ENCODE measurements around the gene RLN3.
"Not testable (repeated sequence)": the region's sequence is repeated elsewhere in the genome, so short reads cannot be mapped to it uniquely, and the experiment has no call there.

RLN3 gene

DNA sequence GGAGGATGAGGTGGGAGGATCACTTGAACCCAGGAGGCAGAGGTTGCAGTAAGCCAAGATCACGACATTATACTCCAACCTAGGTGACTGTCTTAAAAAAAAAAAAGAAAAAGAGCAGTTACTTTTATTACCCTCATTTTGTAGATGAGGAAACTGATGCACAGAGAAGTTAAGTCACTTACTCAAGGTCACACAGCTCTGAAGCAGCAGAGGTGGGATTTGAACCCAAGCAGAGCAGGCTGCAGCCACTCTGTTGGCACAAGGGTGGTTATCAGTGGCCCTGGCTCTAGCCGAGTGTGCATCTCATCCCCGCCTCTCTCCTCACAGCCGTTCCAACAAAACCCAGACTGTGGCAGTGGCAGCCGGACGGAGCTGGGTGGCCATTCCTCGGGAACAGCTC is 11.2 kb downstream of the RLN3 start:
- Histone ChIP-seq H3K27ac (replicated peaks) (no peak overlapping the region), H3K27me3 (ENCODE audit: insufficient read depth, poor library complexity, severe bottlenecking) (no peaks in the 10 kb centered on the region), H3K4me3 (replicated peaks; ENCODE audit: insufficient read depth, low read length) (no peak overlapping the region)
- TF ChIP-seq, protein P1, sequence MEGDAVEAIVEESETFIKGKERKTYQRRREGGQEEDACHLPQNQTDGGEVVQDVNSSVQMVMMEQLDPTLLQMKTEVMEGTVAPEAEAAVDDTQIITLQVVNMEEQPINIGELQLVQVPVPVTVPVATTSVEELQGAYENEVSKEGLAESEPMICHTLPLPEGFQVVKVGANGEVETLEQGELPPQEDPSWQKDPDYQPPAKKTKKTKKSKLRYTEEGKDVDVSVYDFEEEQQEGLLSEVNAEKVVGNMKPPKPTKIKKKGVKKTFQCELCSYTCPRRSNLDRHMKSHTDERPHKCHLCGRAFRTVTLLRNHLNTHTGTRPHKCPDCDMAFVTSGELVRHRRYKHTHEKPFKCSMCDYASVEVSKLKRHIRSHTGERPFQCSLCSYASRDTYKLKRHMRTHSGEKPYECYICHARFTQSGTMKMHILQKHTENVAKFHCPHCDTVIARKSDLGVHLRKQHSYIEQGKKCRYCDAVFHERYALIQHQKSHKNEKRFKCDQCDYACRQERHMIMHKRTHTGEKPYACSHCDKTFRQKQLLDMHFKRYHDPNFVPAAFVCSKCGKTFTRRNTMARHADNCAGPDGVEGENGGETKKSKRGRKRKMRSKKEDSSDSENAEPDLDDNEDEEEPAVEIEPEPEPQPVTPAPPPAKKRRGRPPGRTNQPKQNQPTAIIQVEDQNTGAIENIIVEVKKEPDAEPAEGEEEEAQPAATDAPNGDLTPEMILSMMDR (IDR thresholded peaks at IDR 0.05; ENCODE audit: insufficient read depth, low read length), result no peak
- TF ChIP-seq, protein P2, sequence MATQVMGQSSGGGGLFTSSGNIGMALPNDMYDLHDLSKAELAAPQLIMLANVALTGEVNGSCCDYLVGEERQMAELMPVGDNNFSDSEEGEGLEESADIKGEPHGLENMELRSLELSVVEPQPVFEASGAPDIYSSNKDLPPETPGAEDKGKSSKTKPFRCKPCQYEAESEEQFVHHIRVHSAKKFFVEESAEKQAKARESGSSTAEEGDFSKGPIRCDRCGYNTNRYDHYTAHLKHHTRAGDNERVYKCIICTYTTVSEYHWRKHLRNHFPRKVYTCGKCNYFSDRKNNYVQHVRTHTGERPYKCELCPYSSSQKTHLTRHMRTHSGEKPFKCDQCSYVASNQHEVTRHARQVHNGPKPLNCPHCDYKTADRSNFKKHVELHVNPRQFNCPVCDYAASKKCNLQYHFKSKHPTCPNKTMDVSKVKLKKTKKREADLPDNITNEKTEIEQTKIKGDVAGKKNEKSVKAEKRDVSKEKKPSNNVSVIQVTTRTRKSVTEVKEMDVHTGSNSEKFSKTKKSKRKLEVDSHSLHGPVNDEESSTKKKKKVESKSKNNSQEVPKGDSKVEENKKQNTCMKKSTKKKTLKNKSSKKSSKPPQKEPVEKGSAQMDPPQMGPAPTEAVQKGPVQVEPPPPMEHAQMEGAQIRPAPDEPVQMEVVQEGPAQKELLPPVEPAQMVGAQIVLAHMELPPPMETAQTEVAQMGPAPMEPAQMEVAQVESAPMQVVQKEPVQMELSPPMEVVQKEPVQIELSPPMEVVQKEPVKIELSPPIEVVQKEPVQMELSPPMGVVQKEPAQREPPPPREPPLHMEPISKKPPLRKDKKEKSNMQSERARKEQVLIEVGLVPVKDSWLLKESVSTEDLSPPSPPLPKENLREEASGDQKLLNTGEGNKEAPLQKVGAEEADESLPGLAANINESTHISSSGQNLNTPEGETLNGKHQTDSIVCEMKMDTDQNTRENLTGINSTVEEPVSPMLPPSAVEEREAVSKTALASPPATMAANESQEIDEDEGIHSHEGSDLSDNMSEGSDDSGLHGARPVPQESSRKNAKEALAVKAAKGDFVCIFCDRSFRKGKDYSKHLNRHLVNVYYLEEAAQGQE (IDR thresholded peaks at IDR 0.05; ENCODE audit: insufficient replicate concordance, low read depth), result no peak
- DNase-seq (ENCODE audit: low read depth in 1 of 2, low spot score in 1 of 2), result no peak

DNA sequence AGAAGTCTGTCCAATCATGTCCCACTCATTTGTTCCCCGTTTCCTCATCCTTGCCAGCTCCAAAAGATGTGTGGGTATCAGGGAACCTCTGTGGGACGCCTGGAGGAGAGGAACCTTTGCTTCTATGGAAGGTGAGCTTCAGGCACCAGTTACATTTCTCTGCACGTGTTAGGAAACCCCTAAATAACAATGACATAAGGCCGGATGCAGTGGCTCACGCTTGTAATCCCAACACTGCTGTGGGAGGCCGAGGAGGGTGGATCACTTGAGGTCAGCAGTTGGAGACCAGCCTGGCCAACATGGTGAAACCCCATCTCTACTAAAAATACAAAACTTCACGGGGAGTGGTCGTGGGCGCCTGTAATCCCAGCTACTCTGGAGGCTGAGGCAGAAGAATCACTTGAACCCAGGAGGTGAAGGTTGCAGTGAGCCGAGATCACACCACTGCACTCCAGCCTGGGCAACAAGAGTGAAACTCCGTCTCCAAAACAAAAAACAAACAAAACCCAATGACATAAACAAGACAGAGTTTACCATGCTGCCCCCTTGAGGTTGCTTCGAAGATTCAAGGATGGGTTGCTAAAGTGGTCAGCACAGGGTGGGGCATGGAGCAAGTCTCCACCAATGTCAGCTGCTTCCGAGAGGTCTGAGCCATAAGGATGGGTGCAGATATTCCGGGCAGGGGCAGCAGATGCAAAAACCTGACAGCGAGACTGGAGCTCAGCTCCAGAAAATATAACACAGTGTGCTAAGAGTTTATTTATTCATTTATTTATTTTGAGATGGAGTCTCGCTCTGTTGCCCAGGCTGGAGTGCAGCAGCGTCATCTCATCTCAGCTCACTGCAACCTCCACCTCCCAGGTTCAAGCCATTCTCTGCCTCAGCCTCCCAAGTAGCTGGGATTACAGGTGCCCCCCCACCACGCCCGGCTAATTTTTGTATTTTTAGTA is 15.0 kb downstream of the RLN3 start:
- H3K27ac ChIP-seq (replicated peaks), result peak overlapping the region; percentile 22; the same call in 1 of the 2 replicates
- TF ChIP-seq, protein P1 (IDR thresholded peaks at IDR 0.05; ENCODE audit: insufficient read depth, low read length), result peak; percentile 33
- H3K4me3 ChIP-seq (replicated peaks; ENCODE audit: insufficient read depth, low read length); H3K27me3 ChIP-seq (ENCODE audit: insufficient read depth, poor library complexity, severe bottlenecking): not testable (repeated sequence)
- DNase-seq (ENCODE audit: low read depth in 1 of 2, low spot score in 1 of 2), result peak in 1 of 2 experiments; percentile 45

DNA sequence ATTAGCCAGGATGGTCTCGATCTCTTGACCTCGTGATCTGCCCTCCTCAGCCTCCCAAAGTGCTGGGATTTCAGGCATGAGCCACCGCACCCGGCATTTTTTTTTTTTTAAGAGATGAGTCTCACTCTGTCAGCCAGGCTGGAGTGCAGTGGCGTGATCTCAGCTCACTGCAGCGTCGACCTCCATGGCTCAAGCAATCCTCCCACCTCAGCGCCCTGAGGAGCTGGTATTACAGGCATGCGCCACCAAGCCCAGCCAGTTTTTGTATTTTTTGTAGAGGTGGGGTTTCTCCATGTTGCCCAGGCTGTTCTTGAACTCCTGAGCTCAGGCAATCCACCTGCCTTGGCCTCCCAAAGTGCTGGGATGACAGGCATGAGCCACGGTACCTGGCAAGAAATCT is 19.9 kb downstream of the RLN3 start:
- not testable (repeated sequence) for H3K4me3 ChIP-seq (replicated peaks; ENCODE audit: insufficient read depth, low read length); DNase-seq (ENCODE audit: low read depth in 1 of 2, low spot score in 1 of 2); H3K27me3 ChIP-seq (ENCODE audit: insufficient read depth, poor library complexity, severe bottlenecking); H3K27ac ChIP-seq (replicated peaks)

DNA sequence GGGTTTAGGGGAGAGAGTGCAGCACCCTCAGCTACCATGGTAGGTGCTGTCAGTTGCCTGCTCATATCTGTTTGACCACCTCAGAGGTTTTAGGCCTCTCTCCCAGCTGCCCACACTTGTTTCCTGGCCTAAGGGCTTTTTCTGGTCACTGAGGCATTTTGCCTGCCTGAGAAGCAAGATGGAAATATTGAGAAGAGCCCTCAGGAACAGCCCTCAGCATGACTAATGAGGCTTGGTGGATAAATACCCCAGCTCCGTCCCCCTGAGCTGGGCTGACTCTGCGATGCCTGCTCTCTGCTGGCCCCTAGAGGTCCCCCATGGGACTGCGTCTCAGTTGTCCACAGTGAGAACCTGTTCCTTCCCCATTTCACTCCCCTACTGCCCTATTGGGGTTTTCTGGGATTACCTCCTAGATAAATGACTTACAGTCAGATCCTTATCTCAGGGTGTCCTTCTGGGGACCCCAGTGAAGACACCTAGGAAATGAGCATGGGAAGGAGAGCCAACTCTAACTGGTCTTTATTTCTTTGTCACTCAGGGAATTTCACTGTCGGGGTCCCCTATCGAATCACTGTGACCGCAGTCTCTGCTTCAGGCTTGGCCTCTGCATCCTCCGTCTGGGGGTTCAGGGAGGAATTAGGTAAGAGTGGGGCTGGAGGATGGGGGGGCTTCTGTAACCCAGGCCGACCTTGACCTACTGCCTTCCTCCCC is 20.6 kb downstream of the RLN3 start:
- Histone ChIP-seq H3K27me3 (ENCODE audit: insufficient read depth, poor library complexity, severe bottlenecking) (no peaks in the 10 kb centered on the region), H3K27ac (replicated peaks) (no peak overlapping the region), H3K4me3 (replicated peaks; ENCODE audit: insufficient read depth, low read length) (no peak overlapping the region)
- DNase-seq (ENCODE audit: low read depth in 1 of 2, low spot score in 1 of 2), result peak; percentile 69 to 78
- TF ChIP-seq, protein P1 (IDR thresholded peaks at IDR 0.05; ENCODE audit: insufficient read depth, low read length), result peak; percentile 99
- TF ChIP-seq GABPA (IDR thresholded peaks at IDR 0.05; ENCODE audit: low read depth), result no peak

DNA sequence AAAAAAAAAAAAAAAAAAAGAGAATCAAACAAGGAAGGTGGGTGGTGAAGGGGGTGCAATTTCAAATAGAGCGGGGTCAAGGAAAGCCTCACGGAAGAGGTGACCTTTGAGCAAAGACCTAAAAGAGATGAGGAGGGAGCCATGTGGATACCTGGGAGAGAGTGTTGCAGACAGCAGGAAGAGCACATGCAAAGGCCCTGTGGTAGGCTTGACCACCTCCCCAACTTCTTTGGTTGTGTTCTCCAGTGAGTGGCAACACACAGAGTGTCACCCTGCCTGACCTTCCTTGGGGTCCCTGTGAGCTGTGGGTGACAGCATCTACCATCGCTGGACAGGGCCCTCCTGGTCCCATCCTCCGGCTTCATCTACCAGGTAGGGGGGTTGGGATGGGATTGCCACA is 22.6 kb downstream of the RLN3 start:
- no peak overlapping the region for H3K4me3 ChIP-seq (replicated peaks; ENCODE audit: insufficient read depth, low read length)
- no peak for TF ChIP-seq GABPA (IDR thresholded peaks at IDR 0.05; ENCODE audit: low read depth)
- TF ChIP-seq, protein P1 (IDR thresholded peaks at IDR 0.05; ENCODE audit: insufficient read depth, low read length), result no peak
- no peak for TF ChIP-seq POLR2AphosphoS5 (IDR thresholded peaks at IDR 0.05; ENCODE audit: low read depth)
- TF ChIP-seq SPI1 (IDR thresholded peaks at IDR 0.05; ENCODE audit: borderline replicate concordance, low read depth), result no peak
- TF ChIP-seq, protein P2 (IDR thresholded peaks at IDR 0.05; ENCODE audit: insufficient replicate concordance, low read depth), result no peak
- no peak overlapping the region for H3K27ac ChIP-seq (replicated peaks)
- DNase-seq (ENCODE audit: low read depth in 1 of 2, low spot score in 1 of 2), result no peak
- peaks cover 2% of the 10 kb centered on the region for H3K27me3 ChIP-seq (ENCODE audit: insufficient read depth, poor library complexity, severe bottlenecking)

DNA sequence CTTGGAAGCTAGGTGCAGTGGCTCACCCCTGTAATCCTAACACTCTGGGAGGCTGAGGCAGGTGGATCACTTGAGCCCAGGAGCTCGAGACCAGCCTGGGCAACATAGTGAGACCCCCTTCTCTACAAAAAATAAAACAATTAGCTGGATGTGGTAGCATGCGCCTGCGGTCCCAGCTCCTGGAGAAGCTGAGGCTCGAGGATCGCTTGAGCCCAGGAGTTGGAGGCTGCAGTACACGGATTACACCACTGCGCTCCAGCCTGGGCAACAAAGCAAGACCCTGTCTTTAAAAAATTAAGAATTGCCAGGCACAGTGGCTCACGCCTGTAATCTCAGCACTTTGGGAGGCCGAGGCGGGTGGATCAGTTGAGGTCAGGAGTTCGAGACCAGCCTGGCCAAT is 23.0 kb downstream of the RLN3 start:
- DNase-seq (ENCODE audit: low read depth in 1 of 2, low spot score in 1 of 2); H3K27ac ChIP-seq (replicated peaks); H3K4me3 ChIP-seq (replicated peaks; ENCODE audit: insufficient read depth, low read length); H3K27me3 ChIP-seq (ENCODE audit: insufficient read depth, poor library complexity, severe bottlenecking): not testable (repeated sequence)
